ENCODE results near the gene FAIM2. TPM values are rescaled to one million over a fixed set of nuclear protein-coding genes. Genes with fewer than 3 reads are reported as not detected.

FAIM2 gene
- total RNA-seq: 1 to 10 TPM; 4.6 to 9.8 TPM

- peak within 1 kb of the TSS in 1 of 2 donors; percentile 55 for H3K27ac ChIP-seq
- H3K4me1 ChIP-seq: peaks cover 0 to 16% of the 10 kb centered on the region in 2 donors
- peak within 1 kb of the TSS; percentile 8 to 50 for H3K4me3 ChIP-seq
- H3K36me3 ChIP-seq: no peaks in the 10 kb centered on the region
- peak; percentile 79 for DNase-seq (ENCODE audit: low spot score)
- no peaks in the 10 kb centered on the region for H3K27me3 ChIP-seq
- H3K9me3 ChIP-seq: no peaks in the 10 kb centered on the region
- TF ChIP-seq, protein P1, sequence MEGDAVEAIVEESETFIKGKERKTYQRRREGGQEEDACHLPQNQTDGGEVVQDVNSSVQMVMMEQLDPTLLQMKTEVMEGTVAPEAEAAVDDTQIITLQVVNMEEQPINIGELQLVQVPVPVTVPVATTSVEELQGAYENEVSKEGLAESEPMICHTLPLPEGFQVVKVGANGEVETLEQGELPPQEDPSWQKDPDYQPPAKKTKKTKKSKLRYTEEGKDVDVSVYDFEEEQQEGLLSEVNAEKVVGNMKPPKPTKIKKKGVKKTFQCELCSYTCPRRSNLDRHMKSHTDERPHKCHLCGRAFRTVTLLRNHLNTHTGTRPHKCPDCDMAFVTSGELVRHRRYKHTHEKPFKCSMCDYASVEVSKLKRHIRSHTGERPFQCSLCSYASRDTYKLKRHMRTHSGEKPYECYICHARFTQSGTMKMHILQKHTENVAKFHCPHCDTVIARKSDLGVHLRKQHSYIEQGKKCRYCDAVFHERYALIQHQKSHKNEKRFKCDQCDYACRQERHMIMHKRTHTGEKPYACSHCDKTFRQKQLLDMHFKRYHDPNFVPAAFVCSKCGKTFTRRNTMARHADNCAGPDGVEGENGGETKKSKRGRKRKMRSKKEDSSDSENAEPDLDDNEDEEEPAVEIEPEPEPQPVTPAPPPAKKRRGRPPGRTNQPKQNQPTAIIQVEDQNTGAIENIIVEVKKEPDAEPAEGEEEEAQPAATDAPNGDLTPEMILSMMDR (IDR thresholded peaks at IDR 0.05): no peak
These were observed at the start of gene FAIM2 for GRCh38 chr12:49903700-49904423. Gene FAIM2, minus strand, starts transcription at chr12:49903900. Its CDS starts 108 bp downstream, at chr12:49903792.

GRCh38 chr12:49953151-49953550, 49.5 kb upstream of the FAIM2 start:
- no peaks in the 10 kb centered on the region for H3K36me3 ChIP-seq
- H3K27ac ChIP-seq: no peak overlapping the region
- no peak overlapping the region for H3K4me3 ChIP-seq
- peaks cover 7% of the 10 kb centered on the region in 2 donors for H3K27me3 ChIP-seq
- no peaks in the 10 kb centered on the region for H3K9me3 ChIP-seq
- H3K4me1 ChIP-seq: peaks cover 0 to 6% of the 10 kb centered on the region in 2 donors
- no peak for DNase-seq (ENCODE audit: low spot score)
- TF ChIP-seq, protein P1 (IDR thresholded peaks at IDR 0.05): no peak

- Histone ChIP-seq H3K27me3 (peaks cover 7% of the 10 kb centered on the region in 2 donors), H3K27ac (no peak overlapping the region), H3K36me3 (no peaks in the 10 kb centered on the region), H3K9me3 (no peaks in the 10 kb centered on the region), H3K4me3 (no peak overlapping the region), H3K4me1 (peaks cover 0 to 6% of the 10 kb centered on the region in 2 donors)
- TF ChIP-seq, protein P1 (IDR thresholded peaks at IDR 0.05): no peak
- no peak for DNase-seq (ENCODE audit: low spot score)
These were observed 48.8 kb upstream of the FAIM2 start for GRCh38 chr12:49952391-49953055.

- no peak for DNase-seq (ENCODE audit: low spot score)
- H3K27ac ChIP-seq: no peak overlapping the region
- peaks cover 7% of the 10 kb centered on the region in 2 donors for H3K27me3 ChIP-seq
- H3K4me1 ChIP-seq: peaks cover 0 to 6% of the 10 kb centered on the region in 2 donors
- H3K36me3 ChIP-seq: no peaks in the 10 kb centered on the region
- no peak overlapping the region for H3K4me3 ChIP-seq
- H3K9me3 ChIP-seq: no peaks in the 10 kb centered on the region
- TF ChIP-seq, protein P1 (IDR thresholded peaks at IDR 0.05): no peak
These were observed 47.9 kb upstream of the FAIM2 start for GRCh38 chr12:49951411-49952240.

DNA sequence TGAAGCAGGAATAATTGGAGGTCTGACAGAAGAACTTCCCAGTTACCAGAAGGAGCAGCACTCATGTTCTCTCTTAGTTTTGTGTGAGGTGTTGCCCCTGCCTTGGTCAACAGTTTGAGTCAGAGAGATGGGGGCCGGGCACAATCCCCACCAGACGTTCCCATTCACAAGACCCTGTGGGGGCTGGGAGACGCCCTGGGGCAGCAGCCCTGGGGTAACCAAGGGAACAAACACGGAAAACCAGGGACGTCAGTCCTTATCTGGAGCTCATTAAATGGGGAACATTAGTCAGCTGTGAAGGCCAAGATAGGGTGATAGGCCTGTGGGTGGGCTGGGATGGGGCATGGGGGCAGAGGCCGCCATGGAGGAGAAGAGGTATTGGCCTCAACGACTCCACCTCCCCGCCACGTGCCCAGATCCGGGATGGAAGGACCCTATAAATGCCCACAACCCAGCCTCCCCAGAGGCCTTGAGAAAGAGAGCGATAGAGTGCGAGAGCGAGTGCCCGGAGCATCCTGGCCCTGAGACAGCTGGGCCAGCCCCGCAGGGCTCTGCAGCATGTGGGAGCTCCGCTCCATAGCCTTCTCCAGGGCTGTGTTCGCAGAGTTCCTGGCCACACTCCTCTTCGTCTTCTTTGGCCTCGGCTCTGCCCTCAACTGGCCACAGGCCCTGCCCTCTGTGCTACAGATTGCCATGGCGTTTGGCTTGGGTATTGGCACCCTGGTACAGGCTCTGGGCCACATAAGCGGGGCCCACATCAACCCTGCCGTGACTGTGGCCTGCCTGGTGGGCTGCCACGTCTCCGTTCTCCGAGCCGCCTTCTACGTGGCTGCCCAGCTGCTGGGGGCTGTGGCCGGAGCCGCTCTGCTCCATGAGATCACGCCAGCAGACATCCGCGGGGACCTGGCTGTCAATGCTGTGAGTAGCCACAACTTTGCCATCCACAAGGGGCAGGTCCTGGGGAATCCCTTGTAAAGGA, 46.9 kb upstream of the FAIM2 start, which contains the start of gene AQP2:
TSS of gene AQP2 (plus strand) at position 465 of the 979 bp plus-strand sequence. CDS start at position 559, 94 bp downstream.
- H3K9me3 ChIP-seq: no peaks in the 10 kb centered on the region
- H3K4me3 ChIP-seq: no peak within 1 kb of the TSS
- DNase-seq (ENCODE audit: low spot score): no peak
- peaks cover 0 to 6% of the 10 kb centered on the region in 2 donors for H3K4me1 ChIP-seq
- peaks cover 5 to 7% of the 10 kb centered on the region in 2 donors for H3K27me3 ChIP-seq
- no peak within 1 kb of the TSS for H3K27ac ChIP-seq
- TF ChIP-seq, protein P1 (IDR thresholded peaks at IDR 0.05): no peak
- no peaks in the 10 kb centered on the region for H3K36me3 ChIP-seq

Measured in right atrium auricular region (tissue), 2 donors.